Measurements from ENCODE around the gene PCDHA10.

PCDHA10 gene

DNA sequence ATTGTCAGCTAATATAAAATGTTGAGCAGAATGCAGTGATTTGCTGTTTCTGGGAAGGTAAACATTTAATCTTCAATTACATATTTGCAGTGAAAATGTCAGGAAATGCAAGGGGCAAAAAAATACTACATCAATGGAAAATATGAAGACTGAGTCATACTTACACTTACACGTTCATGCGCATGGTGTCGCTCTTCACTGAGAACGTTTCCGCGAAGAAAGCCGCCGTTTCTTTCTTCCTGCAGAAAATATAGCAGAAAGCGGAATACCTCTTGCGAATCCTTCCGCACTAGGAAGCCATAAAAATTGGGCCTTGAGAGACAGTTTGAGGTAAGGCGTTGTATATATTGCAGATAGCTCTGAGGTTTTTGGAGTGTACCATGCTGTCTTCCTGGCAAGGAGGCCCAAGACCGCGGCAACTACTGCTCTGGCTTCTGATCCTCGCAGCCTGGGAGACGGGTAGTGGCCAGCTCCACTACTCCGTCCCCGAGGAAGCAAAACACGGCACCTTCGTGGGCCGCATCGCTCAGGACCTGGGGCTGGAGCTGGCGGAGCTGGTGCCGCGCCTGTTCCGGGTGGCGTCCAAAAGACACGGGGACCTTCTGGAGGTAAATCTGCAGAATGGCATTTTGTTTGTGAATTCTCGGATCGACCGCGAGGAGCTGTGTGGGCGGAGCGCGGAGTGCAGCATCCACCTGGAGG, 26.3 kb downstream of the PCDHA10 start, which contains the start of gene PCDHA13:
PCDHA13 (plus strand) TSS at position 236 of the 702 bp plus-strand sequence; CDS start at position 381, 145 bp downstream.
- peak in 2 of 58 donors; percentile 7 to 31 for DNase-seq

DNA sequence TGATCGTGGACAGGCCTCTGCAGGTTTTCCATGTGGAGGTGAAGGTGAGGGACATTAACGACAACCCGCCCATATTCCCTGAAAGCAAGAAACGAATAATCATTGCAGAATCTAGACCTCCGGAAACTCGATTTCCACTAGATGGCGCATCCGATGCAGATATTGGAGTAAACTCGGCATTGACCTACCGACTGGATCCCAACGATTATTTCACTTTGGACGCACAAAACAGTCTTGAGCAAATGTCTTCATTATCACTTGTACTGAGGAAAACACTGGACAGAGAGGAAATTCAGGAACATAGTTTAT, 26.8 kb downstream of the PCDHA10 start:
- peak in 2 of 58 donors; percentile 4 to 17 for DNase-seq

DNA sequence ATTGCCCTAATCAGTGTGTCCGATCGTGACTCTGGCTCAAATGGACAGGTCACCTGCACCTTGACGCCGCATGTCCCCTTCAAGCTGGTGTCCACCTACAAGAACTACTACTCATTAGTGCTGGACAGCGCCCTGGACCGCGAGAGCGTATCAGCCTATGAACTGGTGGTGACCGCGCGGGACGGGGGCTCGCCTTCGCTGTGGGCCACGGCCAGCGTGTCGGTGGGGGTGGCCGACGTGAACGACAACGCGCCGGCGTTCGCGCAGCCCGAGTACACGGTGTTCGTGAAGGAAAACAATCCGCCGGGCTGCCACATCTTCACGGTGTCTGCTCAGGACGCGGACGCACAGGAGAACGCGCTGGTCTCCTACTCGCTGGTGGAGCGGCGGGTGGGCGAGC, 27.7 kb downstream of the PCDHA10 start:
- no peak for DNase-seq

DNA sequence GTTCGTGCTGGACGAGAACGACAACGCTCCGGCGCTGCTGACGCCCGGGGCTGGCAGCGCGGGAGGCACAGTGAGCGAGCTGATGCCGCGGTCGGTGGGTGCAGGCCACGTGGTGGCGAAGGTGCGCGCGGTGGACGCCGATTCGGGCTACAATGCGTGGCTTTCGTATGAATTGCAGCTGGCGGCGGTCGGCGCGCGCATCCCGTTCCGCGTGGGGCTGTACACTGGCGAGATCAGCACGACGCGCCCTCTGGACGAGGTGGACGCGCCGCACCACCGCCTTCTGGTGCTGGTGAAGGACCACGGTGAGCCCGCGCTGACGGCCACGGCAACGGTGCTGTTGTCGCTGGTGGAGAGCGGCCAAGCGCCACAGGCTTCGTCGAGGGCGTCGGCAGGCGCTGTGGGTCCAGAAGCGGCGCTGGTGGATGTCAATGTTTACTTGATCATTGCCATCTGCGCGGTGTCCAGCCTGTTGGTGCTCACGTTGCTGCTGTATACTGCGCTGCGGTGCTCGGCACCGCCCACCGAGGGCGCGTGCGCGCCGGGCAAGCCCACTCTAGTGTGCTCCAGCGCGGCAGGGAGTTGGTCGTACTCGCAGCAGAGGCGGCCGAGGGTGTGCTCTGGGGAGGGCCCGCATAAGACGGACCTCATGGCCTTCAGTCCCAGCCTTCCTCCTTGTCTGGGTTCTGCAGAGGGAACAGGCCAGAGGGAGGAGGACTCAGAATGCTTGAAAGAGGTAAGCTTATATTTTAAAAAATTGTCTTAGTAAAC, 28.4 kb downstream of the PCDHA10 start:
- DNase-seq, result no peak

DNA sequence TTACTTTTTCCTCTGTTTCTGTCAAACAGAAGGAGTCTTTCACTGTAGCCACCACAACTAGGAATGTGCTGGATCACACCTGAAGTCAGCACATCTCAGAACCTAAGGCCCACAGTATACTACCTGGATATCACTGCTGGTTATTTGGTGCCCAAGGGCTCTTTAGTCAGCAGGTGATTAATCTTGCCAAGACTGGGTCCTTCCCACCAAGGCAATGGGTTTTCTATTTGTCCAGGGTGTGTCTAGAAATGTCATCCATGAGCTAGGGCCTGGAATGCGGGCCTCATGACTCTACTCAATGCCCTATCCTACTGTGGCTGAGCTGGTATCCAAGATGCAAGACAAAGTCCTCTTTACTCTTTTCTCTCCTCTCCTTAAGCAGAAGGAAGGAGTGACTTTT, 60.6 kb downstream of the PCDHA10 start:
- DNase-seq, result no peak

Measured in anterior cingulate cortex (tissue), 58 donors.